Endothelial cell of umbilical vein (primary cell): ENCODE data around the gene CYP46A1. TPM values are rescaled to one million over a fixed set of nuclear protein-coding genes. Genes with fewer than 3 reads are reported as not detected.

ENCODE experiments used
- BruUV-seq: library from RNA; stranded (reverse); fragments of 400-500 nt; replicated peaks from 2 replicates; lab custom pipeline; 2021; lab: Mats Ljungman, UMichigan
- CTCF ChIA-PET: fragments of 300-600, 350-600 bp; sonication (Branson Sonifier 250); formaldehyde crosslinking; loops from one replicate; lab custom pipeline; 2021; ENCODE audit warnings: antibody characterized with exemption, inconsistent platforms; lab: Charles Lee
- POLR2A ChIA-PET: fragments of 300-600, 350-600 bp; sonication (Branson Sonifier 250); formaldehyde crosslinking; loops from one replicate; lab custom pipeline; 2021; ENCODE audit warnings: antibody characterized with exemption, inconsistent platforms; lab: Charles Lee
- DNase-seq: peaks from one replicate; pipeline ENCODE4 v3.0.0-alpha.2; 2011; ENCODE audit warnings: low read depth, low spot score
- FAIRE-seq: peaks from 2 replicates; lab custom pipeline; 2011; peaks lifted over from hg19 to GRCh38; lab: Jason Lieb, UNC
- H2AFZ ChIP-seq: 2 replicates; pipeline ENCODE4 v1.6.0; 2012; ENCODE audit warnings: low read depth, low read length, control low read depth, inconsistent platforms
- H3K27ac ChIP-seq: 2 replicates; pipeline ENCODE4 v1.5.1; 2011; ENCODE audit warnings: low read depth, mild to moderate bottlenecking, control low read depth, low read length, moderate library complexity; ENCODE audit not compliant: insufficient read depth
- H3K27me3 ChIP-seq, 2 experiments: 2 replicates each; pipeline versions ENCODE4 v1.6.0 to v1.6.1; 2011; ENCODE audit warnings: low read length in 2 of 2, mixed read lengths in 1 of 2; ENCODE audit not compliant: control insufficient read depth in 2 of 2, insufficient read depth in 2 of 2
- H3K36me3 ChIP-seq, 2 experiments: 2 replicates in 1 of 2; 3 replicates in 1 of 2; pipeline ENCODE4 v1.5.1; 2011; ENCODE audit warnings: low read length in 2 of 2, mild to moderate bottlenecking in 1 of 2, moderate library complexity in 1 of 2; ENCODE audit not compliant: control insufficient read depth in 2 of 2, insufficient read depth in 2 of 2; ENCODE audit errors: extremely low read depth in 1 of 2
- H3K4me1 ChIP-seq: 3 replicates; pipeline ENCODE4 v1.5.1; 2011; ENCODE audit warnings: mild to moderate bottlenecking, low read length; ENCODE audit not compliant: control insufficient read depth, insufficient read depth; ENCODE audit errors: extremely low read depth
- H3K4me2 ChIP-seq: 2 replicates; pipeline ENCODE4 v1.6.1; 2011; ENCODE audit warnings: low read length, control low read depth, mixed read lengths; ENCODE audit not compliant: insufficient read depth
- H3K4me3 ChIP-seq, 3 experiments: fragments of 200-600 bp in 1 of 3; sonication (generic), shearing (Covaris generic) in 1 of 3; replicated peaks in 1 of 3; 2 replicates each; pipeline ENCODE4 v1.5.1; 2011 to 2016; ENCODE audit warnings: control low read depth in 3 of 3, low read length in 3 of 3, mild to moderate bottlenecking in 2 of 3, inconsistent platforms in 1 of 3, low read depth in 1 of 3, moderate library complexity in 1 of 3; ENCODE audit not compliant: insufficient read depth in 1 of 3
- H3K79me2 ChIP-seq: 2 replicates; pipeline ENCODE4 v1.6.0; 2012; ENCODE audit warnings: low read length, inconsistent platforms; ENCODE audit not compliant: control insufficient read depth, insufficient read depth
- H3K9ac ChIP-seq: replicated peaks from 2 replicates; pipeline ENCODE3; 2011; ENCODE audit warnings: low read length, control low read depth; ENCODE audit not compliant: insufficient read depth; ENCODE audit errors: extremely low read depth
- H3K9me1 ChIP-seq: replicated peaks from 3 replicates; pipeline ENCODE4 v1.6.0; 2011; ENCODE audit warnings: mild to moderate bottlenecking, low read length; ENCODE audit not compliant: control insufficient read depth, insufficient read depth; ENCODE audit errors: extremely low read depth
- H3K9me3 ChIP-seq: replicated peaks from 2 replicates; pipeline ENCODE4 v1.5.1; 2012; ENCODE audit warnings: low read length, inconsistent platforms; ENCODE audit not compliant: control insufficient read depth, insufficient read depth
- H4K20me1 ChIP-seq: replicated peaks from 2 replicates; pipeline ENCODE3; 2011; ENCODE audit warnings: mild to moderate bottlenecking, low read length; ENCODE audit not compliant: control insufficient read depth, insufficient read depth; ENCODE audit errors: extremely low read depth
- EZH2 ChIP-seq: IDR thresholded peaks from 2 replicates; pipeline ENCODE4 v1.6.1; 2012; ENCODE audit warnings: borderline replicate concordance, low read depth, mild to moderate bottlenecking, moderate library complexity, low read length, inconsistent platforms; ENCODE audit not compliant: severe bottlenecking
- FOS ChIP-seq: IDR thresholded peaks from 2 replicates; pipeline ENCODE4 v1.6.1; 2011; ENCODE audit warnings: mild to moderate bottlenecking, low read length, moderate library complexity, borderline replicate concordance; ENCODE audit not compliant: insufficient read depth
- GATA2 ChIP-seq: IDR thresholded peaks from 2 replicates; pipeline ENCODE4 v1.7.0; 2011; ENCODE audit warnings: low read depth, mild to moderate bottlenecking, moderate library complexity, mixed read lengths, low read length; ENCODE audit not compliant: insufficient read length, insufficient read depth
- JUN ChIP-seq: IDR thresholded peaks from 2 replicates; pipeline ENCODE4 v1.6.1; 2011; ENCODE audit warnings: borderline replicate concordance, low read depth; ENCODE audit not compliant: insufficient read length, insufficient read depth
- MYC ChIP-seq: IDR thresholded peaks from one replicate; pipeline ENCODE4 v1.6.1; 2011; ENCODE audit warnings: mild to moderate bottlenecking, low read depth, low read length
- POLR2A ChIP-seq: IDR thresholded peaks from 2 replicates; pipeline ENCODE4 v1.6.1; 2012; ENCODE audit warnings: low read depth, mild to moderate bottlenecking, control low read depth, low read length
- POLR2AphosphoS5 ChIP-seq: IDR thresholded peaks from 2 replicates; pipeline ENCODE4 v1.6.1; 2012; ENCODE audit warnings: low read depth, mild to moderate bottlenecking, control low read depth, low read length, moderate library complexity; ENCODE audit not compliant: insufficient read depth
- dilution Hi-C: fragments of 300-500 bp; cut with MboI; formaldehyde crosslinking; loops from one replicate; pipeline ENCODE4 v1.15.0; 2019; ENCODE audit warnings: low sequenced_read_pairs; ENCODE audit not compliant: extremely low pct_ligation_motif_present
- intact Hi-C: fragments of 100-400 bp; cut with micrococcal nuclease; formaldehyde crosslinking; loops from one replicate; pipeline ENCODE4 v1.10.0; 2022
- polyA plus RNA-seq, 4 experiments: library from polyadenylated mRNA; depleted of rRNA in 3 of 4; stranded (reverse) in 3 of 4; unstranded in 1 of 4; fragments of >200 nt; gene quantifications; 2 replicates each; pipeline versions ENCODE4 v1.2.1 to v1.2.3, GENCODE V29; 2011 to 2012; ENCODE audit warnings: missing spikeins in 1 of 4
- total RNA-seq: library from RNA; stranded (reverse); gene quantifications from 2 replicates; pipeline ENCODE4 v1.2.3, GENCODE V29; 2021
- TF ChIP-seq, protein P1 (sequence below), 2 donors: IDR thresholded peaks; 1 replicate in 1 of 2; 2 replicates in 1 of 2; pipeline ENCODE4 v1.5.1; 2011; ENCODE audit warnings: low read length in 2 of 2, mild to moderate bottlenecking in 2 of 2, moderate library complexity in 2 of 2, control low read depth in 1 of 2, inconsistent platforms in 1 of 2, low read depth in 1 of 2; ENCODE audit not compliant: insufficient read depth in 1 of 2; ENCODE audit errors: extremely low read depth in 1 of 2
- TF ChIP-seq, protein P2 (sequence below): IDR thresholded peaks from 2 replicates; pipeline ENCODE4 v1.6.1; 2011; ENCODE audit not compliant: insufficient read depth, insufficient read length

The CYP46A1 gene
- total and polyA plus RNA-seq, 2 donors (not counting 3 experiments of a cell fraction or from before 2014, with no cell fraction given) = 0.03 to 0.24 TPM

GRCh38 chr14:99664058-99664936 is 19.8 kb upstream of the CYP46A1 start:
- Histone ChIP-seq H3K4me3 (no peak overlapping the region), H3K27ac (no peak overlapping the region), H3K4me2 (no peak overlapping the region), H3K4me1 (no peaks in the 10 kb centered on the region), H3K9me1 (no peaks in the 10 kb centered on the region), H3K27me3 (peaks cover 13 to 16% of the 10 kb centered on the region in 2 experiments), H3K79me2 (no peaks in the 10 kb centered on the region), H3K9ac (no peak overlapping the region), H3K9me3 (no peaks in the 10 kb centered on the region), H2AFZ (no peak overlapping the region), H4K20me1 (no peaks in the 10 kb centered on the region), H3K36me3 (no peaks in the 10 kb centered on the region)
- BruUV-seq = no TSS peak
- TF ChIP-seq MYC = no peak
- TF ChIP-seq GATA2 = no peak
- TF ChIP-seq JUN = no peak
- TF ChIP-seq EZH2 = no peak
- TF ChIP-seq, protein P1, sequence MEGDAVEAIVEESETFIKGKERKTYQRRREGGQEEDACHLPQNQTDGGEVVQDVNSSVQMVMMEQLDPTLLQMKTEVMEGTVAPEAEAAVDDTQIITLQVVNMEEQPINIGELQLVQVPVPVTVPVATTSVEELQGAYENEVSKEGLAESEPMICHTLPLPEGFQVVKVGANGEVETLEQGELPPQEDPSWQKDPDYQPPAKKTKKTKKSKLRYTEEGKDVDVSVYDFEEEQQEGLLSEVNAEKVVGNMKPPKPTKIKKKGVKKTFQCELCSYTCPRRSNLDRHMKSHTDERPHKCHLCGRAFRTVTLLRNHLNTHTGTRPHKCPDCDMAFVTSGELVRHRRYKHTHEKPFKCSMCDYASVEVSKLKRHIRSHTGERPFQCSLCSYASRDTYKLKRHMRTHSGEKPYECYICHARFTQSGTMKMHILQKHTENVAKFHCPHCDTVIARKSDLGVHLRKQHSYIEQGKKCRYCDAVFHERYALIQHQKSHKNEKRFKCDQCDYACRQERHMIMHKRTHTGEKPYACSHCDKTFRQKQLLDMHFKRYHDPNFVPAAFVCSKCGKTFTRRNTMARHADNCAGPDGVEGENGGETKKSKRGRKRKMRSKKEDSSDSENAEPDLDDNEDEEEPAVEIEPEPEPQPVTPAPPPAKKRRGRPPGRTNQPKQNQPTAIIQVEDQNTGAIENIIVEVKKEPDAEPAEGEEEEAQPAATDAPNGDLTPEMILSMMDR (IDR thresholded peaks at IDR 0.05; ENCODE audit: extremely low read depth in 1 of 2, insufficient read depth in 1 of 2, low read depth in 1 of 2, low read length in 2 of 2) = no peak
- no peak for TF ChIP-seq FOS
- TF ChIP-seq POLR2A = no peak
- TF ChIP-seq POLR2AphosphoS5 = no peak
- TF ChIP-seq, protein P2, sequence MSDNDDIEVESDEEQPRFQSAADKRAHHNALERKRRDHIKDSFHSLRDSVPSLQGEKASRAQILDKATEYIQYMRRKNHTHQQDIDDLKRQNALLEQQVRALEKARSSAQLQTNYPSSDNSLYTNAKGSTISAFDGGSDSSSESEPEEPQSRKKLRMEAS = no peak
- FAIRE-seq = no peak
- ChIA-PET POLR2A (no interaction called here), CTCF (no interaction called here)
- dilution Hi-C loops (no loop called here), intact Hi-C loops (no loop called here)
- DNase-seq = no peak
